ENCODE measurements around the gene RAB4B. TPM values are rescaled to one million over a fixed set of nuclear protein-coding genes. Genes with fewer than 3 reads are reported as not detected.
"Not testable (repeated sequence)": the region's sequence is repeated elsewhere in the genome, so short reads cannot be mapped to it uniquely, and the experiment has no call there.

Gene RAB4B
- polyA plus RNA-seq, 1 donor: 11.1 TPM

GRCh38 chr19:40822704-40823553 is 44.9 kb downstream of the RAB4B start:
- DNase-seq: not testable (repeated sequence)

- DNase-seq: not testable (repeated sequence)
Observed at GRCh38 chr19:40824916-40825315, 46.9 kb downstream of the RAB4B start.

GRCh38 chr19:40825460-40826095 is 47.5 kb downstream of the RAB4B start:
- DNase-seq: not testable (repeated sequence)

- not testable (repeated sequence) for DNase-seq
Observed at GRCh38 chr19:40826312-40826698, 48.3 kb downstream of the RAB4B start.

GRCh38 chr19:40826699-40827385 is 48.8 kb downstream of the RAB4B start:
- DNase-seq: not testable (repeated sequence)

GRCh38 chr19:40827386-40828247 is 49.6 kb downstream of the RAB4B start:
- DNase-seq: no peak

GRCh38 chr19:40829205-40829604 is 51.2 kb downstream of the RAB4B start:
- DNase-seq: no peak

- not testable (repeated sequence) for DNase-seq
Observed at GRCh38 chr19:40830741-40831140, 52.7 kb downstream of the RAB4B start.

GRCh38 chr19:40831502-40832430 is 53.7 kb downstream of the RAB4B start:
- DNase-seq: no peak

GRCh38 chr19:40832431-40832790 is 54.4 kb downstream of the RAB4B start:
- not testable (repeated sequence) for DNase-seq

- DNase-seq: not testable (repeated sequence)
Observed at GRCh38 chr19:40833728-40834533, 55.9 kb downstream of the RAB4B start.

GRCh38 chr19:40836754-40837429 is 58.8 kb downstream of the RAB4B start:
- no peak for DNase-seq

GRCh38 chr19:40838477-40838876 is 60.4 kb downstream of the RAB4B start:
- not testable (repeated sequence) for DNase-seq

- DNase-seq: not testable (repeated sequence)
Observed at GRCh38 chr19:40842012-40842411, 64.0 kb downstream of the RAB4B start.

GRCh38 chr19:40842997-40843652 is 65.1 kb downstream of the RAB4B start:
- not testable (repeated sequence) for DNase-seq

- not testable (repeated sequence) for DNase-seq
Observed at GRCh38 chr19:40843653-40844052, 65.6 kb downstream of the RAB4B start.

Data from hindlimb muscle (tissue), 1 donor.